IPS DF 6.9 (cell line): ENCODE data around the gene GATA6.
"Not testable (repeated sequence)": the region's sequence is repeated elsewhere in the genome, so short reads cannot be mapped to it uniquely, and the experiment has no call there.

Source experiments
- DNase-seq: peaks from one replicate; pipeline ENCODE4 v3.0.0-alpha.2; 2013; ENCODE audit warnings: low read depth, low spot score
- H3K27ac ChIP-seq: one replicate; pipeline ENCODE4 v1.5.1; 2013; ENCODE audit warnings: low read length, control low read depth
- H3K27me3 ChIP-seq: 2 replicates; pipeline ENCODE4 v1.6.1; 2013; ENCODE audit warnings: mild to moderate bottlenecking, low read length; ENCODE audit not compliant: control insufficient read depth, insufficient read depth
- H3K36me3 ChIP-seq: 2 replicates; pipeline ENCODE4 v1.6.1; 2013; ENCODE audit warnings: low read length; ENCODE audit not compliant: control insufficient read depth, insufficient read depth
- H3K4me1 ChIP-seq: 2 replicates; pipeline ENCODE4 v1.6.1; 2013; ENCODE audit warnings: low read length; ENCODE audit not compliant: control insufficient read depth, insufficient read depth
- H3K4me3 ChIP-seq: 2 replicates; pipeline ENCODE4 v1.5.1; 2013; ENCODE audit warnings: mild to moderate bottlenecking, low read length
- H3K9me3 ChIP-seq: 2 replicates; pipeline ENCODE4 v1.6.1; 2013; ENCODE audit warnings: low read length, inconsistent platforms; ENCODE audit not compliant: control insufficient read depth, insufficient read depth
- WGBS: extraction: QIAGEN DNeasy Blood & Tissue Kit; methylation state at CpG from one replicate; pipeline ENCODE4 v1.1.7; 2013; ENCODE audit warnings: mixed read lengths, missing lambda C conversion rate; ENCODE audit not compliant: insufficient read length, insufficient coverage; 5-methylcytosine and 5-hydroxymethylcytosine counted together

GATA6 gene

GRCh38 chr18:22193466-22193865 is 24.1 kb downstream of the GATA6 start:
- Histone ChIP-seq H3K27ac (no peak overlapping the region), H3K4me3 (no peak overlapping the region), H3K27me3 (no peaks in the 10 kb centered on the region), H3K36me3 (no peaks in the 10 kb centered on the region), H3K9me3 (no peaks in the 10 kb centered on the region), H3K4me1 (peaks cover 2% of the 10 kb centered on the region; the same call in 1 of the 2 replicates)
- no CpG with 5 or more reads among the region's 9 CpGs for WGBS
- no peak for DNase-seq

GRCh38 chr18:22194151-22194598 is 24.8 kb downstream of the GATA6 start:
- H3K27me3 ChIP-seq = no peaks in the 10 kb centered on the region
- no CpG with 5 or more reads among the region's 7 CpGs for WGBS
- H3K36me3 ChIP-seq = no peaks in the 10 kb centered on the region
- no peak for DNase-seq
- no peak overlapping the region for H3K4me3 ChIP-seq
- peaks cover 2% of the 10 kb centered on the region; the same call in 1 of the 2 replicates for H3K4me1 ChIP-seq
- no peaks in the 10 kb centered on the region for H3K9me3 ChIP-seq
- H3K27ac ChIP-seq = no peak overlapping the region

GRCh38 chr18:22195052-22195451 is 25.7 kb downstream of the GATA6 start:
- H3K27me3 ChIP-seq = no peaks in the 10 kb centered on the region
- no peaks in the 10 kb centered on the region for H3K9me3 ChIP-seq
- H3K36me3 ChIP-seq = no peaks in the 10 kb centered on the region
- H3K4me1 ChIP-seq = peaks cover 2% of the 10 kb centered on the region; the same call in 1 of the 2 replicates
- no peak overlapping the region for H3K4me3 ChIP-seq
- no CpG with 5 or more reads among the region's 11 CpGs for WGBS
- DNase-seq = no peak
- H3K27ac ChIP-seq = no peak overlapping the region

- H3K4me1 ChIP-seq, H3K27me3 ChIP-seq, H3K36me3 ChIP-seq, H3K9me3 ChIP-seq, H3K27ac ChIP-seq, DNase-seq, H3K4me3 ChIP-seq: not testable (repeated sequence)
- no CpG with 5 or more reads among the region's 5 CpGs for WGBS
These were observed 27.6 kb downstream of the GATA6 start for GRCh38 chr18:22196943-22197342.

GRCh38 chr18:22197668-22198067 is 28.3 kb downstream of the GATA6 start:
- peaks cover 2% of the 10 kb centered on the region; the same call in 1 of the 2 replicates for H3K4me1 ChIP-seq
- H3K36me3 ChIP-seq = no peaks in the 10 kb centered on the region
- DNase-seq = no peak
- no peak overlapping the region for H3K27ac ChIP-seq
- H3K27me3 ChIP-seq = no peaks in the 10 kb centered on the region
- no CpG with 5 or more reads among the region's 2 CpGs for WGBS
- no peaks in the 10 kb centered on the region for H3K9me3 ChIP-seq
- H3K4me3 ChIP-seq = no peak overlapping the region

- peaks cover 2% of the 10 kb centered on the region; the same call in 1 of the 2 replicates for H3K4me1 ChIP-seq
- no peaks in the 10 kb centered on the region for H3K9me3 ChIP-seq
- H3K27ac ChIP-seq = no peak overlapping the region
- H3K4me3 ChIP-seq = no peak overlapping the region
- DNase-seq = no peak
- H3K27me3 ChIP-seq = no peaks in the 10 kb centered on the region
- no peaks in the 10 kb centered on the region for H3K36me3 ChIP-seq
- WGBS = no CpG with 5 or more reads among the region's 7 CpGs
These were observed 28.8 kb downstream of the GATA6 start for GRCh38 chr18:22198163-22198562.

- H3K36me3 ChIP-seq = no peaks in the 10 kb centered on the region
- no peak overlapping the region for H3K27ac ChIP-seq
- H3K4me3 ChIP-seq = no peak overlapping the region
- no peaks in the 10 kb centered on the region for H3K27me3 ChIP-seq
- no peaks in the 10 kb centered on the region for H3K4me1 ChIP-seq
- no peaks in the 10 kb centered on the region for H3K9me3 ChIP-seq
- DNase-seq = no peak
- no CpG with 5 or more reads among the region's 6 CpGs for WGBS
These were observed 29.6 kb downstream of the GATA6 start for GRCh38 chr18:22199005-22199404.

GRCh38 chr18:22200611-22201225 is 31.3 kb downstream of the GATA6 start:
- H3K36me3 ChIP-seq = no peaks in the 10 kb centered on the region
- no peak overlapping the region for H3K4me3 ChIP-seq
- H3K27ac ChIP-seq = no peak overlapping the region
- WGBS = no CpG with 5 or more reads among the region's 32 CpGs
- no peaks in the 10 kb centered on the region for H3K4me1 ChIP-seq
- no peaks in the 10 kb centered on the region for H3K27me3 ChIP-seq
- no peak for DNase-seq
- H3K9me3 ChIP-seq = no peaks in the 10 kb centered on the region

- H3K9me3 ChIP-seq = no peaks in the 10 kb centered on the region
- no peaks in the 10 kb centered on the region for H3K27me3 ChIP-seq
- no peak overlapping the region for H3K4me3 ChIP-seq
- WGBS = no CpG with 5 or more reads among the region's 1 CpG
- H3K27ac ChIP-seq = no peak overlapping the region
- H3K36me3 ChIP-seq = no peaks in the 10 kb centered on the region
- no peaks in the 10 kb centered on the region for H3K4me1 ChIP-seq
- DNase-seq = no peak
These were observed 33.6 kb downstream of the GATA6 start for GRCh38 chr18:22203035-22203434.

- Histone ChIP-seq H3K36me3 (no peaks in the 10 kb centered on the region), H3K27me3 (no peaks in the 10 kb centered on the region)
- no CpG with 5 or more reads among the region's 3 CpGs for WGBS
These were observed 34.3 kb downstream of the GATA6 start for GRCh38 chr18:22203536-22204213.

GRCh38 chr18:22204214-22204536 is 34.8 kb downstream of the GATA6 start:
- Histone ChIP-seq H3K9me3 (no peaks in the 10 kb centered on the region), H3K27me3 (no peaks in the 10 kb centered on the region), H3K27ac (no peak overlapping the region), H3K4me1 (no peaks in the 10 kb centered on the region), H3K4me3 (no peak overlapping the region), H3K36me3 (no peaks in the 10 kb centered on the region)
- no peak for DNase-seq
- WGBS = no CpG with 5 or more reads among the region's 1 CpG

More at GRCh38 chr18:22203536-22204213, 34.3 kb downstream of the GATA6 start:
- Histone ChIP-seq H3K4me1 (no peaks in the 10 kb centered on the region), H3K9me3 (no peaks in the 10 kb centered on the region), H3K4me3 (no peak overlapping the region), H3K27ac (no peak overlapping the region)
- no peak for DNase-seq
